GM12864 (cell line): Measurements from ENCODE around the gene CTXN3.

Experiments
- DNase-seq: peaks from one replicate; pipeline ENCODE4 v3.0.0-alpha.2; 2011; ENCODE audit warnings: low read depth
- H3K4me3 ChIP-seq: 2 replicates; pipeline ENCODE4 v1.5.1; 2011; ENCODE audit warnings: mild to moderate bottlenecking, low read depth, low read length, control low read depth
- CTCF ChIP-seq: IDR thresholded peaks from 2 replicates; pipeline ENCODE4 v1.5.1; 2011; ENCODE audit warnings: low read depth, mild to moderate bottlenecking, moderate library complexity, low read length, control low read depth, inconsistent platforms; ENCODE audit errors: missing control alignments

The CTXN3 gene

GRCh38 chr5:127680595-127680994 is 31.7 kb downstream of the CTXN3 start:
- no peak for TF ChIP-seq CTCF
- no peak for DNase-seq
- H3K4me3 ChIP-seq: no peak overlapping the region

DNA sequence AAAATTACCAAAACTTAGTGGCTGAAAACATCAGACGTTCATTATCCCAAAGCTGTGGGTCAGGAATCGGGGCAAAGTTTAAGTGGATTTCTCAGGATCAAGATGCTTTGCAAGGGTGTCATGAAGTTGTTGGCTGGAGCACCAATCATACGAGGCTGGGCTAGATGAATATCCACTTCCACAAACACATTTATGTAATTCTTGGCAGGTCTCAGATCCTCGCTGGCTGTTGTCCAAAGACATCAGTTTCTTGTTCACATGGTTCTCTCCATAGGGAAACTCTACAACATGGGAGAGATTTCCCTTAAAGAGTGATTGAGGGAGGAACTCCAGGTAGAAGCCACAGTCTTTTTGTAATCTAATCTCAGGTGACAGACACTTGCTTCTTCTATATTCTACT is 34.1 kb downstream of the CTXN3 start:
- no peak for TF ChIP-seq CTCF
- DNase-seq: no peak
- H3K4me3 ChIP-seq: no peak overlapping the region

- no peak overlapping the region for H3K4me3 ChIP-seq
- DNase-seq: no peak
- TF ChIP-seq CTCF: no peak
These were observed 36.0 kb downstream of the CTXN3 start for GRCh38 chr5:127684726-127685467.

DNA sequence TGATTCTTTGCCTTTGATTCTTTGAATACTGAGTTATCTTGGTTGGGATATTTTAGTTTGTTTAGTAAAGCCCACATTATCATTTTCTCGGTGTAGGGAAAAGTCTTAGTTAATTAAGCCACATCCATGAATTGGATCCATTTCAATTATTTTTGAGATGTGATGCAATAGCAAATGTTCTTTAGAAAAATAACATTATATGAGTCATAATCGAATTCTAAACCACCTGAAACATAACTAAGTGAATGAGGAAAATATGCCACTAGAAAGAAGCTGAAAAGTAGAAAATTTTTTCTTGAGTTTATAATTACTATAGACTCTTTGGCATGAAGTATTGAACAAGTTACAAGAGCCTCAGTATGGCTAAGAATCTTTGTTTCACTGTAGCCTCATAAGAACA is 36.8 kb downstream of the CTXN3 start:
- DNase-seq: no peak
- no peak overlapping the region for H3K4me3 ChIP-seq
- TF ChIP-seq CTCF: no peak

GRCh38 chr5:127686424-127686823 is 37.5 kb downstream of the CTXN3 start:
- H3K4me3 ChIP-seq: no peak overlapping the region
- TF ChIP-seq CTCF: no peak
- no peak for DNase-seq

- no peak for TF ChIP-seq CTCF
- DNase-seq: no peak
- no peak overlapping the region for H3K4me3 ChIP-seq
These were observed 45.8 kb downstream of the CTXN3 start for GRCh38 chr5:127694518-127695171.

- H3K4me3 ChIP-seq: no peak overlapping the region
- DNase-seq: no peak
- TF ChIP-seq CTCF: no peak
These were observed 46.5 kb downstream of the CTXN3 start for GRCh38 chr5:127695346-127695745.
